Mucosa of descending colon (tissue), 3 donors: ENCODE measurements around the gene SLC38A2. TPM values are rescaled to one million over a fixed set of nuclear protein-coding genes. Genes with fewer than 3 reads are reported as not detected.

Experiments
- ATAC-seq: fragments of 200-7000 bp; cut with Tn5 transposase; one replicate; pipeline ENCODE4 v1.9.1; 2020; ENCODE audit warnings: mild to moderate bottlenecking, moderate library complexity
- DNase-seq, 3 donors: peaks; one replicate each; pipeline ENCODE4 v3.0.0-alpha.2; 2020
- H3K36me3 ChIP-seq: fragments of 200-600 bp; one replicate; pipeline ENCODE4 v1.8.0; 2021; ENCODE audit warnings: low read depth, mild to moderate bottlenecking
- H3K4me1 ChIP-seq: fragments of 200-600 bp; one replicate; pipeline ENCODE4 v1.8.0; 2021; ENCODE audit warnings: low read depth, mild to moderate bottlenecking
- H3K4me3 ChIP-seq: fragments of 200-600 bp; one replicate; pipeline ENCODE4 v1.8.0; 2021; ENCODE audit warnings: mild to moderate bottlenecking
- H3K9me3 ChIP-seq: fragments of 200-600 bp; one replicate; pipeline ENCODE4 v1.8.0; 2021; ENCODE audit warnings: mild to moderate bottlenecking
- intact Hi-C, 2 donors: fragments of 100-400 bp; cut with DNase I in 1 of 2; cut with micrococcal nuclease in 1 of 2; formaldehyde crosslinking; loops; one replicate each; pipeline versions ENCODE4 v1.11.0 to v1.11.1; 2022; cut with DNase I, micrococcal nuclease
- total RNA-seq, 3 donors: library from RNA; stranded (reverse); fragmentation: NEBNext Ultra II Directional in 2 of 3; extraction: Animal tissue kit (Norgen Biotek cat#: 25700) in 2 of 3; gene quantifications; one replicate each; pipeline versions ENCODE4 v1.2.1 to v1.2.4, GENCODE V29; 2021 to 2023
- TF ChIP-seq, protein P1 (sequence below): fragments of 200-600 bp; IDR thresholded peaks from one replicate; pipeline ENCODE4 v1.8.0; 2022; ENCODE audit warnings: antibody characterized with exemption, mild to moderate bottlenecking
- donor health status: DM: no; HTN: no; CAD: no; lungs with moderate emphysema.
- donor health status: DM: no; HTN: no; CAD: no.
- donor health status: DM: no; HTN: yes; CAD: no.

Gene SLC38A2
- total RNA-seq, 3 donors from 2014 or later: 82.9 to 216 (median 143) TPM

DNA sequence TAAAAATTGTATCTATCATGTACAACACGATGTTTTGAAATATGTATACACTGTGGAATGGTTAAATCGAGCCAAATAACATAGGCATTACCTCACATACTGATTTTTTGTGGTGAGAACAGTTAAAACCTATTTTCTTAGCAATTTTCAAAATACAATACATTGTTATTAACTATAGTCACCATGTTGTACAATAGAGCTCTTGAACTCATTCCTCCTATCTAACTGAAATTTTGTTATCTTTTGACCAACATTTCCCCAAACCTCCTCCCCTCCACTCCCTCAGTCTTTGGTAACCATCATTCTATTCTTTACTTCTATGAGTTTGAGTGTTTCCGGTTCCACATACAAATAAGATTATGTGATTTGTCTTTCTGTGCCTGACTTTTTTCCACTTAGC lies 6.8 kb upstream of the SLC38A2 start:
- H3K36me3 ChIP-seq: no peaks in the 10 kb centered on the region
- ATAC-seq: no peak
- H3K4me3 ChIP-seq: no peak overlapping the region
- no peaks in the 10 kb centered on the region for H3K9me3 ChIP-seq
- DNase-seq: no peak
- intact Hi-C loops: loop anchor here in 1 of 2 donors (10.0 kb wide), 1 partner anchor 285 kb away; no protein-coding TSS in a partner anchor
- TF ChIP-seq, protein P1, sequence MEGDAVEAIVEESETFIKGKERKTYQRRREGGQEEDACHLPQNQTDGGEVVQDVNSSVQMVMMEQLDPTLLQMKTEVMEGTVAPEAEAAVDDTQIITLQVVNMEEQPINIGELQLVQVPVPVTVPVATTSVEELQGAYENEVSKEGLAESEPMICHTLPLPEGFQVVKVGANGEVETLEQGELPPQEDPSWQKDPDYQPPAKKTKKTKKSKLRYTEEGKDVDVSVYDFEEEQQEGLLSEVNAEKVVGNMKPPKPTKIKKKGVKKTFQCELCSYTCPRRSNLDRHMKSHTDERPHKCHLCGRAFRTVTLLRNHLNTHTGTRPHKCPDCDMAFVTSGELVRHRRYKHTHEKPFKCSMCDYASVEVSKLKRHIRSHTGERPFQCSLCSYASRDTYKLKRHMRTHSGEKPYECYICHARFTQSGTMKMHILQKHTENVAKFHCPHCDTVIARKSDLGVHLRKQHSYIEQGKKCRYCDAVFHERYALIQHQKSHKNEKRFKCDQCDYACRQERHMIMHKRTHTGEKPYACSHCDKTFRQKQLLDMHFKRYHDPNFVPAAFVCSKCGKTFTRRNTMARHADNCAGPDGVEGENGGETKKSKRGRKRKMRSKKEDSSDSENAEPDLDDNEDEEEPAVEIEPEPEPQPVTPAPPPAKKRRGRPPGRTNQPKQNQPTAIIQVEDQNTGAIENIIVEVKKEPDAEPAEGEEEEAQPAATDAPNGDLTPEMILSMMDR: no peak
- H3K4me1 ChIP-seq: peaks cover 3% of the 10 kb centered on the region

DNA sequence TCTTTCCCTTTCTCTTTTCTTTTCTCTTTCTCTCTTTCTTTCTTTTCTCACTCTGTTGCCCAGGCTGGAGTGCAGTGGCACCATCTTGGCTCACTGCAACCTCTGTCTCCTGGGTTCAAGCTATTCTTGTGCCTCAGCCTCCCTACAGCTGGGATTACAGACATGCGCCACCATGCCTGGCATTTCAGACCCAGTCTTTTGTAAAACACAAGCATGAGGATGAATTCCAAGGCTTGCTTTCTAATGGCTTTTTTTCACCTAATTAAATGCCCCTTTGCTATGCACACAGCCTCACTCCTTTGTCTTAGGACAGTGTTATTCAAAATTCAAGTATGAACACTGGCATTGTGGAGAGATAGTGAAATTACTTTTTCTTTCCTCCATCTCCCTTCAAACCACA lies 6.0 kb upstream of the SLC38A2 start:
- Histone ChIP-seq H3K9me3 (no peaks in the 10 kb centered on the region), H3K4me3 (no peak overlapping the region), H3K36me3 (no peaks in the 10 kb centered on the region), H3K4me1 (peaks cover 9% of the 10 kb centered on the region)
- no peak for DNase-seq
- TF ChIP-seq, protein P1: no peak
- intact Hi-C loops: loop anchor here in 1 of 2 donors (10.0 kb wide), 1 partner anchor 286 kb away; no protein-coding TSS in a partner anchor
- ATAC-seq: no peak

DNA sequence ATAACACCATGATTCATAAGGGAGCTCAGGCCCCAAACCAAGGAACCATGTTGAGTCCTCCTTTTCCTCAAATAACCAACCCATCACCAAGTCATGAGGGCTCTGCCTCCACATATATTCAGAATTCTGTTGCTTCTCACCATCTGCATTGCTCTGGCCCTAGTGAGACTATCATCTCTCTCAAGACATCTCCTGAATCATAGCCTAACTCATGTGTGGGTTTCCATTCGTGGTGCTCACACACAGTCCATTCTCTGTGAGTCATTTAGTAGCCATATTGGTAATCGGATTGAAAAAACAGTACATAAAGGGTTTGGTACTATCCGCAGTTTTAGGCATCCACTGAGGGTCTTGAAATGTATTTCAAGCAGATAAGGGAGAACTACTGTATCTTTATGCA lies 5.1 kb upstream of the SLC38A2 start:
- DNase-seq (no peak), ATAC-seq (no peak)
- intact Hi-C loops: loop anchor here in 1 of 2 donors (10.0 kb wide), 1 partner anchor 287 kb away; no protein-coding TSS in a partner anchor
- TF ChIP-seq, protein P1: no peak
- H3K4me3 ChIP-seq: no peak overlapping the region
- H3K9me3 ChIP-seq: no peaks in the 10 kb centered on the region
- no peaks in the 10 kb centered on the region for H3K36me3 ChIP-seq
- H3K4me1 ChIP-seq: peaks cover 11% of the 10 kb centered on the region

DNA sequence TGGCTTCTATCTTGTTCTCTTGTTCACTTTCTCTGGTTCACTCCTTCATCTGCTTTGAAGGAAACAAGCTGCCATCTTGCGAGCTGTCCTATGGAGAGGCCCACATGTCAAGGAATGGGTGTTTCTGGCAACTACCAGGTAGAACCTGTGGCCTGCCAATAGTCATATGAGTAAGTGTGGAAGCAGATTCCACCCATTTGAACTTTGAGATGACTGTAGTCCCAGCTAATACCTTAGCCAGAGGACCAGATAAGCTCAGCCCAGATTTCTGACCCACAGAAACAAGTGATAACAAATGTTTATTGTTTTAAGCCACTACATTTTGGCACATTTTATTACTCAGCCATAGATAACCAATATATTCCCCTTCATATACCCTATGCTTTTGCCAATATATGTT lies 4.0 kb upstream of the SLC38A2 start:
- Histone ChIP-seq H3K4me3 (no peak overlapping the region), H3K36me3 (no peaks in the 10 kb centered on the region), H3K4me1 (peaks cover 8% of the 10 kb centered on the region), H3K9me3 (no peaks in the 10 kb centered on the region)
- TF ChIP-seq, protein P1: no peak
- ATAC-seq (no peak), DNase-seq (no peak)
- intact Hi-C loops: loop anchor here in 1 of 2 donors (10.0 kb wide), 1 partner anchor 288 kb away; no protein-coding TSS in a partner anchor

DNA sequence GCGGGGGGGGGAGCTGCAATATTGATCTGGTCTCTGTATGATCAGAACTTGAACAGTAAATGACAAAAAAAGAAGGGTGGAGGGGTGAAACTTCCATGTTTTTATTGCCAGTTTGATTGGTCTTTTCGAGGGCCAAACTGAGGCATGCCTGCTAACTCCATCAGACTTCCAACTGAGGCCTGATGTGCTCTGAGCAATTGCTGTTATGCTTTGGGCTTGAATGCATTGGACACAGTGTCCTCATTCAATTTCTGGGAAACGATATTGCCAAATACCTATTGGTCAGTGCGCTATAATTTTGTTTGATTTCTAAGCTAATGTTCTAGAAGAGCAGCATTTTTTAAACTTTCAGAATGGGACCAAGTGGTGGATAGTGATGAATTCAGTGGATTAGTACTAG lies 2.1 kb upstream of the SLC38A2 start:
- Histone ChIP-seq H3K4me3 (no peak overlapping the region), H3K9me3 (no peaks in the 10 kb centered on the region), H3K36me3 (no peaks in the 10 kb centered on the region), H3K4me1 (peaks cover 14% of the 10 kb centered on the region)
- ATAC-seq (no peak), DNase-seq (no peak)
- TF ChIP-seq, protein P1: no peak
- intact Hi-C loops: loop anchor here in 1 of 2 donors (10.0 kb wide), 1 partner anchor 290 kb away; no protein-coding TSS in a partner anchor
